ENCODE measurements around the gene TGIF1. TPM values are rescaled to one million over a fixed set of nuclear protein-coding genes. Genes with fewer than 3 reads are reported as not detected.

The TGIF1 gene
- total RNA-seq, 3 donors from 2014 or later (not counting 1 experiment from before 2014, with no cell fraction given) = 57.5 to 74.7 (median 60.4) TPM

- Mint-ChIP-seq H3K27ac (no peak overlapping the region), H3K27me3 (ENCODE audit: low read depth in 2 of 2) (peaks cover 4 to 18% of the 10 kb centered on the region in 2 donors), H3K9me3 (no peaks in the 10 kb centered on the region), H3K4me1 (no peaks in the 10 kb centered on the region), H3K4me3 (no peak overlapping the region), H3K36me3 (no peaks in the 10 kb centered on the region)
- WGBS (ENCODE audit: insufficient coverage) = 66% methylated on average over 7 of the region's 7 CpGs
- DNase-seq (no peak), ATAC-seq (no peak)
- no peaks in the 10 kb centered on the region for H3K27me3 ChIP-seq (ENCODE audit: control insufficient read depth, insufficient read depth, low read length)
- H3K27ac ChIP-seq (ENCODE audit: low read length) = no peak overlapping the region
- no peak overlapping the region for H3K4me3 ChIP-seq (ENCODE audit: low read length)
- no peaks in the 10 kb centered on the region for H3K36me3 ChIP-seq (ENCODE audit: control insufficient read depth, insufficient read depth, low read length)
- no peak for TF ChIP-seq CTCF (IDR thresholded peaks at IDR 0.05)
- H3K4me1 ChIP-seq (ENCODE audit: control insufficient read depth, insufficient read depth, low read length) = no peaks in the 10 kb centered on the region
- no peaks in the 10 kb centered on the region for H3K9me3 ChIP-seq (ENCODE audit: control insufficient read depth, insufficient read depth, low read length)
- intact Hi-C loops (cut with micrococcal nuclease) = no loop called here
Observed at GRCh38 chr18:3486512-3486911, 36.5 kb downstream of the TGIF1 start.

DNA sequence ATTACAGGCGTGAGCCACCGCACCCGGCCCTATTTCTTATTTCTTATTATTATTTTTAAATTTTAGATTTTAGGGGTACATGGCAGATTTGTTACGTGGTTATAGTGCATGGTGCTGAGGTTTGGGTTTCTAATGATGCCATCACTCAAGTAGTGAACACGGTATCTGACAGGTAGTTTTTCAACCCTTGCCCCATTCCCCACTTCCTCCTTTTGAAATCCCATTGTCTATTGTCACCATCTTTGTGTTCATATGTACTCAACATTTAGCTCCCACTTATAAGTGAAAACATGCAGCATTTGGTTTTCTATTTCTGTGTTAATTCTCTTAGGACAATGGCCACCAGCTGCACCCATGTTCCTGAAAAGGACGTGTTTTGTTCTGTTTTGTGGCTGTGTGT, 39.5 kb downstream of the TGIF1 start:
- no peaks in the 10 kb centered on the region for H3K9me3 ChIP-seq (ENCODE audit: control insufficient read depth, insufficient read depth, low read length)
- Mint-ChIP-seq H3K4me3 (no peak overlapping the region), H3K9me3 (no peaks in the 10 kb centered on the region), H3K4me1 (no peaks in the 10 kb centered on the region), H3K27ac (no peak overlapping the region), H3K36me3 (no peaks in the 10 kb centered on the region), H3K27me3 (ENCODE audit: low read depth in 2 of 2) (peaks cover 6 to 33% of the 10 kb centered on the region in 2 donors)
- no peaks in the 10 kb centered on the region for H3K36me3 ChIP-seq (ENCODE audit: control insufficient read depth, insufficient read depth, low read length)
- H3K27ac ChIP-seq (ENCODE audit: low read length) = no peak overlapping the region
- intact Hi-C loops (cut with micrococcal nuclease) = no loop called here
- no peak for ATAC-seq
- H3K4me3 ChIP-seq (ENCODE audit: low read length) = no peak overlapping the region
- 32% methylated on average over 2 of the region's 6 CpGs for WGBS (ENCODE audit: insufficient coverage)
- TF ChIP-seq CTCF (IDR thresholded peaks at IDR 0.05) = no peak
- H3K27me3 ChIP-seq (ENCODE audit: control insufficient read depth, insufficient read depth, low read length) = no peaks in the 10 kb centered on the region
- no peaks in the 10 kb centered on the region for H3K4me1 ChIP-seq (ENCODE audit: control insufficient read depth, insufficient read depth, low read length)
- no peak for DNase-seq

- ATAC-seq (no peak), DNase-seq (no peak)
- intact Hi-C loops (cut with micrococcal nuclease) = no loop called here
- Histone ChIP-seq H3K4me1 (ENCODE audit: control insufficient read depth, insufficient read depth, low read length) (no peaks in the 10 kb centered on the region), H3K4me3 (ENCODE audit: low read length) (no peak overlapping the region), H3K27ac (ENCODE audit: low read length) (no peak overlapping the region), H3K27me3 (ENCODE audit: control insufficient read depth, insufficient read depth, low read length) (no peaks in the 10 kb centered on the region), H3K9me3 (ENCODE audit: control insufficient read depth, insufficient read depth, low read length) (no peaks in the 10 kb centered on the region), H3K36me3 (ENCODE audit: control insufficient read depth, insufficient read depth, low read length) (no peaks in the 10 kb centered on the region)
- no CpG with 5 or more reads among the region's 1 CpG for WGBS (ENCODE audit: insufficient coverage)
- Mint-ChIP-seq H3K36me3 (no peaks in the 10 kb centered on the region), H3K4me3 (no peak overlapping the region), H3K27ac (no peak overlapping the region), H3K9me3 (no peaks in the 10 kb centered on the region), H3K4me1 (no peaks in the 10 kb centered on the region), H3K27me3 (ENCODE audit: low read depth in 2 of 2) (peaks cover 6 to 36% of the 10 kb centered on the region in 2 donors)
- TF ChIP-seq CTCF (IDR thresholded peaks at IDR 0.05) = no peak
Observed at GRCh38 chr18:3491981-3492555, 42.1 kb downstream of the TGIF1 start.

DNA sequence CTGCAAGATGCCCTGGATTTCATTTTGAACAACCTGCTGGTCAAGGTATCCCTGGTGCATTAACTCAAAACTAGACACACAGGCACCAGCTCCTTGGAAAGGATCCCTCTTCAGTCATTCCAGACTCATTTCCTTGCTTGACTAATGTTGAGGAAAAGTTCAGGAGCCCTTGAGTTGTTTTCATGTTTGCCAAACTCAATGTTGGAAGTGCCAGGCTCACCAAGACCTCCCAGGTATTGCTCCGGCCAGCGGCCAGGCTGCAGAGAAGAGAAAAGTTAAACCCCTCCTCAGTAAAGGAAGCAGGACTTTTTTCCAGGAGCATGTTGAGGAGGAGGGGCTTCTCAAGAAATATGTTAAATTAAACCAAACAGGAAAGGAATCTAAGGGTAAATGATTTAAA, 42.7 kb downstream of the TGIF1 start:
- H3K9me3 ChIP-seq (ENCODE audit: control insufficient read depth, insufficient read depth, low read length) = no peaks in the 10 kb centered on the region
- TF ChIP-seq CTCF (IDR thresholded peaks at IDR 0.05) = no peak
- H3K36me3 ChIP-seq (ENCODE audit: control insufficient read depth, insufficient read depth, low read length) = no peaks in the 10 kb centered on the region
- whole genome bisulfite sequencing (ENCODE audit: insufficient coverage) = no CpG with 5 or more reads among the region's 2 CpGs
- Mint-ChIP-seq H3K27ac (no peak overlapping the region), H3K27me3 (ENCODE audit: low read depth in 2 of 2) (peaks cover 6 to 38% of the 10 kb centered on the region in 2 donors), H3K4me3 (no peak overlapping the region), H3K4me1 (no peaks in the 10 kb centered on the region), H3K9me3 (no peaks in the 10 kb centered on the region), H3K36me3 (no peaks in the 10 kb centered on the region)
- no peaks in the 10 kb centered on the region for H3K4me1 ChIP-seq (ENCODE audit: control insufficient read depth, insufficient read depth, low read length)
- no peak overlapping the region for H3K27ac ChIP-seq (ENCODE audit: low read length)
- H3K27me3 ChIP-seq (ENCODE audit: control insufficient read depth, insufficient read depth, low read length) = no peaks in the 10 kb centered on the region
- H3K4me3 ChIP-seq (ENCODE audit: low read length) = no peak overlapping the region
- no peak for DNase-seq
- ATAC-seq = no peak
- intact Hi-C loops (cut with micrococcal nuclease) = no loop called here

Measured in natural killer cell (primary cell).